ENCODE data around the gene LRRC45. TPM values are rescaled to one million over a fixed set of nuclear protein-coding genes. Genes with fewer than 3 reads are reported as not detected.

The LRRC45 gene
- total and polyA plus RNA-seq, 2 donors (not counting 3 experiments of a cell fraction or from before 2014, with no cell fraction given): 7.6 to 22.9 TPM

- TF ChIP-seq CTCF (IDR thresholded peaks at IDR 0.05; ENCODE audit: extremely low read depth in 1 of 2, insufficient read depth in 1 of 2, low read depth in 1 of 2, low read length in 2 of 2) (no peak), FOS (IDR thresholded peaks at IDR 0.05; ENCODE audit: borderline replicate concordance, insufficient read depth, low read length) (no peak), MAX (IDR thresholded peaks at IDR 0.05; ENCODE audit: insufficient read depth, insufficient read length) (no peak)
Observed at GRCh38 chr17:82012640-82013295, 10.3 kb upstream of the LRRC45 start.

DNA sequence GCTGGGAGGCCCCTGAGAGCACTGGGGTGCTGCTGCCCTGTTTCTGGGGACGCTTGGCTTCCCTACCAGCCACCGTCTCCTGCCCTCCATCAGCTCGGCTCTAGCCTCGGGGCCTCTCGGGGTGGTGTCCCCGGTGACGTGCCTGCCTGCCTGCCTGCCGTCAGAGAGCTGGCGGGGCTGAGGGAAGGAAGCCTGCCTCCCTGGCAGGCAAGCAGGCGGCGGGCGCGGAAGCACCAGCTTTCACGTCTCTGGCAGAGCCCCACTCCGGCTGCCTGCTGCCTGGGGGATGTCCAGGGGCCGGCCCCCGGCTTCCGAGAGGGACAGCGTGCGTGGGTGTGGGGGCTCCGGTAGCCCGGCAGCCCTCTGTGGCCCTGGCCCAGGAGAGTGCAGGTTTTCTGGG lies 9.8 kb upstream of the LRRC45 start:
- no peak overlapping the region for H3K9ac ChIP-seq (replicated peaks; ENCODE audit: extremely low read depth, insufficient read depth, low read length)
- H3K27me3 ChIP-seq (ENCODE audit: control insufficient read depth in 2 of 2, insufficient read depth in 2 of 2, low read length in 2 of 2): no peaks in the 10 kb centered on the region
- no TSS peak for BruUV-seq (replicated peaks)
- H4K20me1 ChIP-seq (replicated peaks; ENCODE audit: control insufficient read depth, extremely low read depth, insufficient read depth, low read length): no peaks in the 10 kb centered on the region
- DNase-seq (ENCODE audit: low read depth, low spot score): no peak
- ChIA-PET CTCF (interaction anchor here (1.4 to 2.3 kb wide), 3 partner anchors 10 to 142 kb away, joined by 3 to 12 read pairs (median 5); no protein-coding TSS in a partner anchor), POLR2A (interaction anchor here (0.5 kb wide), 1 partner anchor 29 kb away, joined by 5 read pairs; no protein-coding TSS in a partner anchor)
- dilution Hi-C loops (cut with MboI; ENCODE audit: extremely low pct_ligation_motif_present, low sequenced_read_pairs): no loop called here
- H3K4me3 ChIP-seq (replicated peaks in 1 of 3; ENCODE audit: insufficient read depth in 1 of 3, low read depth in 1 of 3, low read length in 3 of 3): no peak overlapping the region
- intact Hi-C loops (cut with micrococcal nuclease): no loop called here
- H3K4me2 ChIP-seq (ENCODE audit: insufficient read depth, low read length): no peak overlapping the region
- H3K9me3 ChIP-seq (replicated peaks; ENCODE audit: control insufficient read depth, insufficient read depth, low read length): no peaks in the 10 kb centered on the region
- no peak for FAIRE-seq
- H3K4me1 ChIP-seq (ENCODE audit: control insufficient read depth, extremely low read depth, insufficient read depth, low read length): no peaks in the 10 kb centered on the region
- H2AFZ ChIP-seq (ENCODE audit: low read depth, low read length): no peak overlapping the region
- TF ChIP-seq EZH2 (IDR thresholded peaks at IDR 0.05; ENCODE audit: borderline replicate concordance, low read depth, low read length, severe bottlenecking) (no peak), POLR2AphosphoS5 (IDR thresholded peaks at IDR 0.05; ENCODE audit: insufficient read depth, low read depth, low read length) (no peak), FOS (IDR thresholded peaks at IDR 0.05; ENCODE audit: borderline replicate concordance, insufficient read depth, low read length) (no peak), GATA2 (IDR thresholded peaks at IDR 0.05; ENCODE audit: insufficient read depth, insufficient read length, low read depth, low read length) (no peak)
- no peaks in the 10 kb centered on the region for H3K9me1 ChIP-seq (replicated peaks; ENCODE audit: control insufficient read depth, extremely low read depth, insufficient read depth, low read length)
- no peaks in the 10 kb centered on the region for H3K79me2 ChIP-seq (ENCODE audit: control insufficient read depth, insufficient read depth, low read length)
- no peaks in the 10 kb centered on the region for H3K36me3 ChIP-seq (ENCODE audit: control insufficient read depth in 2 of 2, extremely low read depth in 1 of 2, insufficient read depth in 2 of 2, low read length in 2 of 2)
- H3K27ac ChIP-seq (ENCODE audit: insufficient read depth, low read depth, low read length): no peak overlapping the region

More at GRCh38 chr17:82012640-82013295, 10.3 kb upstream of the LRRC45 start:
- Histone ChIP-seq H3K4me3 (replicated peaks in 1 of 3; ENCODE audit: insufficient read depth in 1 of 3, low read depth in 1 of 3, low read length in 3 of 3) (no peak overlapping the region), H3K9me1 (replicated peaks; ENCODE audit: control insufficient read depth, extremely low read depth, insufficient read depth, low read length) (no peaks in the 10 kb centered on the region), H3K9me3 (replicated peaks; ENCODE audit: control insufficient read depth, insufficient read depth, low read length) (no peaks in the 10 kb centered on the region), H2AFZ (ENCODE audit: low read depth, low read length) (no peak overlapping the region), H3K36me3 (ENCODE audit: control insufficient read depth in 2 of 2, extremely low read depth in 1 of 2, insufficient read depth in 2 of 2, low read length in 2 of 2) (no peaks in the 10 kb centered on the region), H3K27ac (ENCODE audit: insufficient read depth, low read depth, low read length) (no peak overlapping the region), H3K9ac (replicated peaks; ENCODE audit: extremely low read depth, insufficient read depth, low read length) (no peak overlapping the region), H3K4me2 (ENCODE audit: insufficient read depth, low read length) (no peak overlapping the region), H3K79me2 (ENCODE audit: control insufficient read depth, insufficient read depth, low read length) (no peaks in the 10 kb centered on the region), H3K27me3 (ENCODE audit: control insufficient read depth in 2 of 2, insufficient read depth in 2 of 2, low read length in 2 of 2) (no peaks in the 10 kb centered on the region), H3K4me1 (ENCODE audit: control insufficient read depth, extremely low read depth, insufficient read depth, low read length) (no peaks in the 10 kb centered on the region), H4K20me1 (replicated peaks; ENCODE audit: control insufficient read depth, extremely low read depth, insufficient read depth, low read length) (no peaks in the 10 kb centered on the region)
- ChIA-PET CTCF (interaction anchor here (1.4 to 2.3 kb wide), 3 partner anchors 9 to 143 kb away, joined by 3 to 12 read pairs (median 5); no protein-coding TSS in a partner anchor), POLR2A (interaction anchor here (0.5 kb wide), 1 partner anchor 29 kb away, joined by 5 read pairs; no protein-coding TSS in a partner anchor)
- FAIRE-seq: no peak
- no peak for DNase-seq (ENCODE audit: low read depth, low spot score)
- no TSS peak for BruUV-seq (replicated peaks)
- intact Hi-C loops (cut with micrococcal nuclease) (no loop called here), dilution Hi-C loops (cut with MboI; ENCODE audit: extremely low pct_ligation_motif_present, low sequenced_read_pairs) (no loop called here)

Measured in endothelial cell of umbilical vein (primary cell).